HepG2 (cell line): ENCODE data around the gene KIF3A. TPM values are rescaled to one million over a fixed set of nuclear protein-coding genes. Genes with fewer than 3 reads are reported as not detected.

Source experiments
- ATAC-seq: fragments of 200-7000 bp; cut with Tn5 transposase; 3 replicates; pipeline ENCODE4 v1.9.1; 2020; ENCODE audit warnings: mild to moderate bottlenecking, moderate library complexity
- BruUV-seq: library from RNA; stranded (reverse); fragments of 400-500 nt; replicated peaks from 2 replicates; lab custom pipeline; 2021; lab: Mats Ljungman, UMichigan
- CTCF ChIA-PET: fragments of 300-600 bp; formaldehyde crosslinking; extraction: SDS; loops from one replicate; lab custom pipeline; 2021; ENCODE audit warnings: low total read pairs, inconsistent platforms, low intra/inter-chr PET ratio; lab: Yijun Ruan, JAX
- POLR2A ChIA-PET: fragments of 350-600 bp; sonication (Branson Sonifier 250); formaldehyde crosslinking; loops from one replicate; lab custom pipeline; 2020; ENCODE audit warnings: antibody characterized with exemption, inconsistent platforms; lab: Yijun Ruan, JAX
- DNase-seq: peaks from one replicate; pipeline ENCODE4 v3.0.0-alpha.2; 2015; ENCODE audit warnings: low spot score
- FAIRE-seq: peaks from 3 replicates; lab custom pipeline; 2011; peaks lifted over from hg19 to GRCh38; lab: Jason Lieb, UNC
- H2AFZ ChIP-seq: one replicate; pipeline ENCODE4 v1.6.1; 2011; ENCODE audit warnings: low read length, inconsistent platforms
- H3K27ac ChIP-seq: fragments of 300-600 bp; 3 replicates; pipeline ENCODE4 v1.8.0; 2011; ENCODE audit warnings: mixed run types, mild to moderate bottlenecking, mixed read lengths, low read length, inconsistent platforms; ENCODE audit not compliant: insufficient read depth; ENCODE audit errors: extremely low read length
- H3K27me3 ChIP-seq, 2 experiments: fragments of 200-600 bp in 1 of 2; 2 replicates in 1 of 2; 3 replicates in 1 of 2; pipeline versions ENCODE4 v1.6.0 to v1.8.0; 2011; ENCODE audit warnings: low read length in 2 of 2, mild to moderate bottlenecking in 2 of 2, moderate library complexity in 2 of 2, inconsistent platforms in 1 of 2; ENCODE audit not compliant: insufficient read depth in 2 of 2, control insufficient read depth in 1 of 2
- H3K36me3 ChIP-seq, 2 experiments: fragments of 200-600 bp in 1 of 2; replicated peaks in 1 of 2; 2 replicates in 1 of 2; 3 replicates in 1 of 2; pipeline versions ENCODE4 v1.5.1 to v1.8.0; 2011; ENCODE audit warnings: low read length in 2 of 2, inconsistent platforms in 1 of 2; ENCODE audit not compliant: insufficient read depth in 2 of 2, control insufficient read depth in 1 of 2
- H3K4me1 ChIP-seq: 2 replicates; pipeline ENCODE4 v1.5.1; 2012; ENCODE audit warnings: low read length, inconsistent platforms; ENCODE audit not compliant: insufficient read depth
- H3K4me2 ChIP-seq: 2 replicates; pipeline ENCODE4 v1.6.0; 2011; ENCODE audit warnings: low read depth, low read length, inconsistent platforms
- H3K4me3 ChIP-seq, 3 experiments: fragments of 200-600 bp in 1 of 3; sonication (generic), shearing (Covaris generic) in 1 of 3; replicated peaks in 1 of 3; 2 replicates each; pipeline ENCODE4 v1.5.1; 2011 to 2016; ENCODE audit warnings: low read length in 3 of 3, inconsistent platforms in 2 of 3, low read depth in 2 of 3, mild to moderate bottlenecking in 2 of 3, control low read depth in 1 of 3, mixed read lengths in 1 of 3; ENCODE audit not compliant: insufficient read depth in 1 of 3
- H3K79me2 ChIP-seq: one replicate; pipeline ENCODE4 v1.6.1; 2011; ENCODE audit warnings: low read length, inconsistent platforms; ENCODE audit not compliant: insufficient read depth
- H3K9ac ChIP-seq: 2 replicates; pipeline ENCODE4 v1.6.0; 2011; ENCODE audit warnings: mild to moderate bottlenecking, low read depth, low read length, inconsistent platforms; ENCODE audit not compliant: insufficient read depth
- H3K9me3 ChIP-seq: 2 replicates; pipeline ENCODE4 v1.5.1; 2012; ENCODE audit warnings: mild to moderate bottlenecking, low read length
- H4K20me1 ChIP-seq: 2 replicates; pipeline ENCODE4 v1.6.0; 2011; ENCODE audit warnings: inconsistent platforms, mild to moderate bottlenecking, low read length, moderate library complexity; ENCODE audit not compliant: insufficient read depth
- DRAP1 ChIP-seq: IDR thresholded peaks from 2 replicates; pipeline ENCODE4 v1.6.1; 2016; ENCODE audit warnings: missing genetic modification reagents, missing compliant biosample characterization
- EED ChIP-seq: sonication (generic); formaldehyde crosslinking; IDR thresholded peaks from 2 replicates; pipeline ENCODE4 v1.5.0; 2020; ENCODE audit warnings: mild to moderate bottlenecking, missing genetic modification reagents
- ELF3 ChIP-seq: IDR thresholded peaks from 2 replicates; pipeline ENCODE4 v1.6.1; 2016; ENCODE audit warnings: missing genetic modification reagents, missing compliant biosample characterization
- MEIS2 ChIP-seq: sonication (generic); formaldehyde crosslinking; IDR thresholded peaks from 2 replicates; pipeline ENCODE4 v1.9.0; 2021; ENCODE audit warnings: mild to moderate bottlenecking, missing genetic modification reagents
- MLXIP ChIP-seq: sonication (generic); formaldehyde crosslinking; IDR thresholded peaks from 2 replicates; pipeline ENCODE4 v1.9.0; 2021; ENCODE audit warnings: missing genetic modification reagents, borderline replicate concordance
- MTF1 ChIP-seq: sonication (generic); formaldehyde crosslinking; IDR thresholded peaks from 2 replicates; pipeline ENCODE4 v1.5.0; 2020; ENCODE audit warnings: missing genetic modification reagents
- NFYC ChIP-seq: IDR thresholded peaks from 2 replicates; pipeline ENCODE4 v1.6.1; 2016; ENCODE audit warnings: missing genetic modification reagents, missing compliant biosample characterization
- STAT5B ChIP-seq: sonication (generic); formaldehyde crosslinking; IDR thresholded peaks from 2 replicates; pipeline ENCODE4 v1.4.0; 2020; ENCODE audit warnings: missing genetic modification reagents
- ZIK1 ChIP-seq: sonication (generic); formaldehyde crosslinking; IDR thresholded peaks from 2 replicates; pipeline ENCODE4 v1.5.0; 2020; ENCODE audit warnings: mild to moderate bottlenecking, low read depth, missing genetic modification reagents, borderline replicate concordance
- ZNF17 ChIP-seq: sonication (generic); formaldehyde crosslinking; IDR thresholded peaks from 2 replicates; pipeline ENCODE4 v1.5.0; 2020; ENCODE audit warnings: mild to moderate bottlenecking, missing genetic modification reagents
- ZNF468 ChIP-seq: sonication (generic); formaldehyde crosslinking; IDR thresholded peaks from 2 replicates; pipeline ENCODE4 v1.8.0; 2022; ENCODE audit warnings: mild to moderate bottlenecking, moderate library complexity, missing genetic modification reagents
- ZNF547 ChIP-seq: sonication (generic); formaldehyde crosslinking; IDR thresholded peaks from 2 replicates; pipeline ENCODE4 v1.5.1; 2020; ENCODE audit warnings: mild to moderate bottlenecking, missing genetic modification reagents
- ZNF724P ChIP-seq: sonication (generic); formaldehyde crosslinking; IDR thresholded peaks from 2 replicates; pipeline ENCODE4 v1.8.0; 2022; ENCODE audit warnings: missing genetic modification reagents, borderline replicate concordance
- WGBS: methylation state at CpG from one replicate; pipeline ENCODE4 v1.1.6; 2017; ENCODE audit warnings: low lambda C conversion rate; 5-methylcytosine and 5-hydroxymethylcytosine counted together
- in situ Hi-C: cut with HindIII; loops from 2 replicates; pipeline ENCODE4 v1.10.0; 2017; ENCODE audit warnings: low pct_unique_long_range_greater_than_20kb; ENCODE audit not compliant: extremely low pct_ligation_motif_present
- intact Hi-C: fragments of 100-400 bp; cut with micrococcal nuclease; formaldehyde crosslinking; loops from one replicate; pipeline ENCODE4 v1.10.0; 2022; ENCODE audit not compliant: unreplicated experiment
- polyA plus RNA-seq, 8 experiments: library from polyadenylated mRNA; depleted of rRNA in 3 of 8; stranded (reverse) in 7 of 8; unstranded in 1 of 8; fragments of >200 nt; fragmentation: Illumina TruSeq in 4 of 8; extraction: Trizol in 4 of 8; gene quantifications; 2 replicates each; pipeline versions ENCODE4 v1.2.1 to v1.2.3, GENCODE V29; 2011 to 2016; ENCODE audit warnings: low read depth in 4 of 8, missing spikeins in 1 of 8, mixed read lengths in 1 of 8; ENCODE audit not compliant: insufficient read depth in 1 of 8
- total RNA-seq, 5 experiments: library from RNA; depleted of rRNA; stranded (reverse); fragments of >200 nt; fragmentation: Illumina TruSeq; extraction: Trizol; gene quantifications; 2 replicates each; pipeline ENCODE4 v1.2.3, GENCODE V29; 2016; ENCODE audit warnings: low read depth in 1 of 5
- TF ChIP-seq, protein P1 (sequence below): sonication (generic); formaldehyde crosslinking; IDR thresholded peaks from 2 replicates; pipeline ENCODE4 v1.8.0; 2022; ENCODE audit warnings: mild to moderate bottlenecking, missing genetic modification reagents
- TF ChIP-seq, protein P2 (sequence below): sonication (generic); formaldehyde crosslinking; IDR thresholded peaks from 2 replicates; pipeline ENCODE4 v1.4.0; 2020; ENCODE audit warnings: mild to moderate bottlenecking, missing genetic modification reagents
- TF ChIP-seq, protein P3 (sequence below): fragments of 450-650 bp; IDR thresholded peaks from 2 replicates; pipeline ENCODE4 v1.6.1; 2017; ENCODE audit warnings: mild to moderate bottlenecking

KIF3A gene
- total and polyA plus RNA-seq, 2 of the 13 experiments (the other 11 are each of a cell fraction or from before 2014, with no cell fraction given), result 2.3 to 8.4 TPM

DNA sequence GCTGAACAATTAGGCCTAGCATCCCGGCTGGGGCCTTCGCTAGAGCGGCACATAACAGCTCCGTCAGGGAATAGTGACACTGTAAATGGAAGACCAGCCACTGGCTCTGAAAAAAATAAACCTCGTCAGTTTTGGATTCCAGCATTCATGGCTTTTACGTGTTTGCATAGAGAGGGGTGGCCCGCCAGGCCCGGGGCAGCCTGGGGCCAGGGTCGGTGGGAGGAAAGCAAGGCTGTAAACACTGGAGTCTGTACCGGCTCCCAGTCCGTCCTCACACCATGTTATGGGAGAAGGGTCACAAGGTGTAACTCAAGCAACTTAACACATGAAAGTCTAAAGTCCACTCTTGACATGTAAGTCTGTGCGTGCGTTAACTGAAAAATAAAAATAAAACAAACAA lies 21.1 kb upstream of the KIF3A start:
- H4K20me1 ChIP-seq, result no peaks in the 10 kb centered on the region
- peaks cover 14 to 49% of the 10 kb centered on the region in 2 experiments for H3K36me3 ChIP-seq
- no TSS peak for BruUV-seq
- H3K4me3 ChIP-seq, result no peak overlapping the region
- TF ChIP-seq, protein P1, sequence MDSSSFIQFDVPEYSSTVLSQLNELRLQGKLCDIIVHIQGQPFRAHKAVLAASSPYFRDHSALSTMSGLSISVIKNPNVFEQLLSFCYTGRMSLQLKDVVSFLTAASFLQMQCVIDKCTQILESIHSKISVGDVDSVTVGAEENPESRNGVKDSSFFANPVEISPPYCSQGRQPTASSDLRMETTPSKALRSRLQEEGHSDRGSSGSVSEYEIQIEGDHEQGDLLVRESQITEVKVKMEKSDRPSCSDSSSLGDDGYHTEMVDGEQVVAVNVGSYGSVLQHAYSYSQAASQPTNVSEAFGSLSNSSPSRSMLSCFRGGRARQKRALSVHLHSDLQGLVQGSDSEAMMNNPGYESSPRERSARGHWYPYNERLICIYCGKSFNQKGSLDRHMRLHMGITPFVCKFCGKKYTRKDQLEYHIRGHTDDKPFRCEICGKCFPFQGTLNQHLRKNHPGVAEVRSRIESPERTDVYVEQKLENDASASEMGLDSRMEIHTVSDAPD (CRISPR knock-in tag), result no peak
- TF ChIP-seq MTF1 (CRISPR knock-in tag), result no peak
- TF ChIP-seq, protein P2, sequence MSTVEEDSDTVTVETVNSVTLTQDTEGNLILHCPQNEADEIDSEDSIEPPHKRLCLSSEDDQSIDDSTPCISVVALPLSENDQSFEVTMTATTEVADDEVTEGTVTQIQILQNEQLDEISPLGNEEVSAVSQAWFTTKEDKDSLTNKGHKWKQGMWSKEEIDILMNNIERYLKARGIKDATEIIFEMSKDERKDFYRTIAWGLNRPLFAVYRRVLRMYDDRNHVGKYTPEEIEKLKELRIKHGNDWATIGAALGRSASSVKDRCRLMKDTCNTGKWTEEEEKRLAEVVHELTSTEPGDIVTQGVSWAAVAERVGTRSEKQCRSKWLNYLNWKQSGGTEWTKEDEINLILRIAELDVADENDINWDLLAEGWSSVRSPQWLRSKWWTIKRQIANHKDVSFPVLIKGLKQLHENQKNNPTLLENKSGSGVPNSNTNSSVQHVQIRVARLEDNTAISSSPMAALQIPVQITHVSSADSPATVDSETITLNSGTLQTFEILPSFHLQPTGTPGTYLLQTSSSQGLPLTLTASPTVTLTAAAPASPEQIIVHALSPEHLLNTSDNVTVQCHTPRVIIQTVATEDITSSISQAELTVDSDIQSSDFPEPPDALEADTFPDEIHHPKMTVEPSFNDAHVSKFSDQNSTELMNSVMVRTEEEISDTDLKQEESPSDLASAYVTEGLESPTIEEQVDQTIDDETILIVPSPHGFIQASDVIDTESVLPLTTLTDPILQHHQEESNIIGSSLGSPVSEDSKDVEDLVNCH (CRISPR knock-in tag), result no peak
- no peak for TF ChIP-seq ELF3
- TF ChIP-seq ZNF724P (CRISPR knock-in tag), result no peak
- no peak for TF ChIP-seq ZNF17 (CRISPR knock-in tag)
- TF ChIP-seq, protein P3, sequence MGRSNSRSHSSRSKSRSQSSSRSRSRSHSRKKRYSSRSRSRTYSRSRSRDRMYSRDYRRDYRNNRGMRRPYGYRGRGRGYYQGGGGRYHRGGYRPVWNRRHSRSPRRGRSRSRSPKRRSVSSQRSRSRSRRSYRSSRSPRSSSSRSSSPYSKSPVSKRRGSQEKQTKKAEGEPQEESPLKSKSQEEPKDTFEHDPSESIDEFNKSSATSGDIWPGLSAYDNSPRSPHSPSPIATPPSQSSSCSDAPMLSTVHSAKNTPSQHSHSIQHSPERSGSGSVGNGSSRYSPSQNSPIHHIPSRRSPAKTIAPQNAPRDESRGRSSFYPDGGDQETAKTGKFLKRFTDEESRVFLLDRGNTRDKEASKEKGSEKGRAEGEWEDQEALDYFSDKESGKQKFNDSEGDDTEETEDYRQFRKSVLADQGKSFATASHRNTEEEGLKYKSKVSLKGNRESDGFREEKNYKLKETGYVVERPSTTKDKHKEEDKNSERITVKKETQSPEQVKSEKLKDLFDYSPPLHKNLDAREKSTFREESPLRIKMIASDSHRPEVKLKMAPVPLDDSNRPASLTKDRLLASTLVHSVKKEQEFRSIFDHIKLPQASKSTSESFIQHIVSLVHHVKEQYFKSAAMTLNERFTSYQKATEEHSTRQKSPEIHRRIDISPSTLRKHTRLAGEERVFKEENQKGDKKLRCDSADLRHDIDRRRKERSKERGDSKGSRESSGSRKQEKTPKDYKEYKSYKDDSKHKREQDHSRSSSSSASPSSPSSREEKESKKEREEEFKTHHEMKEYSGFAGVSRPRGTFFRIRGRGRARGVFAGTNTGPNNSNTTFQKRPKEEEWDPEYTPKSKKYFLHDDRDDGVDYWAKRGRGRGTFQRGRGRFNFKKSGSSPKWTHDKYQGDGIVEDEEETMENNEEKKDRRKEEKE, result no peak
- no peak for TF ChIP-seq ZIK1
- TF ChIP-seq ZNF547 (CRISPR knock-in tag), result no peak
- no peak for TF ChIP-seq ZNF468 (CRISPR knock-in tag)
- TF ChIP-seq STAT5B (CRISPR knock-in tag), result no peak
- TF ChIP-seq NFYC (CRISPR knock-in tag), result no peak
- no peak for TF ChIP-seq DRAP1 (CRISPR knock-in tag)
- no peak for TF ChIP-seq MEIS2 (CRISPR knock-in tag)
- TF ChIP-seq EED (CRISPR knock-in tag), result no peak
- no peak for TF ChIP-seq MLXIP (CRISPR knock-in tag)
- no peaks in the 10 kb centered on the region for H3K9me3 ChIP-seq
- H3K4me2 ChIP-seq, result no peak overlapping the region
- ChIA-PET CTCF (no interaction called here), POLR2A (no interaction called here)
- no peaks in the 10 kb centered on the region for H3K79me2 ChIP-seq
- H3K4me1 ChIP-seq, result no peaks in the 10 kb centered on the region
- intact Hi-C loops, result no loop called here
- FAIRE-seq (no peak), DNase-seq (no peak), ATAC-seq (no peak)
- WGBS, result 94% methylated on average over 13 of the region's 13 CpGs
- in situ Hi-C loops, result no loop called here
- H3K27me3 ChIP-seq, result no peaks in the 10 kb centered on the region
- no peak overlapping the region for H3K27ac ChIP-seq
- no peak overlapping the region for H2AFZ ChIP-seq
- H3K9ac ChIP-seq, result no peak overlapping the region
